HG02678 (cell line): ENCODE data around the gene CBY1.

Source experiments
- ATAC-seq: cut with Tn5 transposase; IDR thresholded peaks from one replicate; pipeline ENCODE4 v1.9.1; 2021; ENCODE audit warnings: mild to moderate bottlenecking, moderate library complexity; ENCODE audit not compliant: unreplicated experiment

CBY1 gene

GRCh38 chr22:38700270-38700788 lies 43.9 kb downstream of the CBY1 start:
- ATAC-seq = no peak

- ATAC-seq = peak; percentile 41
Observed at GRCh38 chr22:38700789-38701628, 44.6 kb downstream of the CBY1 start, which contains the start of gene JOSD1. JOSD1 (minus strand) TSS chr22:38700943; CDS start chr22:38699987, 956 bp downstream.

GRCh38 chr22:38704654-38705234 lies 48.3 kb downstream of the CBY1 start:
- ATAC-seq = no peak

- peak; percentile 70 for ATAC-seq
Observed at GRCh38 chr22:38705235-38706100, 49.0 kb downstream of the CBY1 start, which contains the start of gene GTPBP1. GTPBP1 (plus strand) TSS chr22:38705944; CDS start chr22:38705956, 12 bp downstream.

- ATAC-seq = no peak
Observed at GRCh38 chr22:38706101-38706900, 49.9 kb downstream of the CBY1 start.

- ATAC-seq = no peak
Observed at GRCh38 chr22:38706901-38707195, 50.4 kb downstream of the CBY1 start.

GRCh38 chr22:38707346-38707745 lies 50.9 kb downstream of the CBY1 start:
- no peak for ATAC-seq

- no peak for ATAC-seq
Observed at GRCh38 chr22:38707984-38708383, 51.5 kb downstream of the CBY1 start.

GRCh38 chr22:38709306-38709705 lies 52.9 kb downstream of the CBY1 start:
- no peak for ATAC-seq

GRCh38 chr22:38710351-38710750 lies 53.9 kb downstream of the CBY1 start:
- ATAC-seq = no peak

GRCh38 chr22:38710866-38711265 lies 54.4 kb downstream of the CBY1 start:
- ATAC-seq = no peak

- no peak for ATAC-seq
Observed at GRCh38 chr22:38712486-38713207, 56.2 kb downstream of the CBY1 start.

GRCh38 chr22:38713921-38714320 lies 57.5 kb downstream of the CBY1 start:
- ATAC-seq = no peak

GRCh38 chr22:38715176-38715764 lies 58.8 kb downstream of the CBY1 start:
- ATAC-seq = no peak

- no peak for ATAC-seq
Observed at GRCh38 chr22:38715852-38716251, 59.4 kb downstream of the CBY1 start.

GRCh38 chr22:38716271-38716670 lies 59.8 kb downstream of the CBY1 start:
- ATAC-seq = no peak

- no peak for ATAC-seq
Observed at GRCh38 chr22:38716826-38717225, 60.4 kb downstream of the CBY1 start.

GRCh38 chr22:38717244-38717643 lies 60.8 kb downstream of the CBY1 start:
- ATAC-seq = no peak

- ATAC-seq = no peak
Observed at GRCh38 chr22:38718414-38718813, 62.0 kb downstream of the CBY1 start.
